Smooth muscle cell of bladder (primary cell): ENCODE results near the gene ANTXR2. TPM values are rescaled to one million over a fixed set of nuclear protein-coding genes. Genes with fewer than 3 reads are reported as not detected.

Experiments
- total RNA-seq: library from RNA; depleted of rRNA; stranded (reverse); fragments of >200 nt; gene quantifications from 2 replicates; pipeline ENCODE4 v1.2.3, GENCODE V29; 2014

ANTXR2 gene
- total RNA-seq, result 89.5 and 183 TPM in 2 replicates

DNA sequence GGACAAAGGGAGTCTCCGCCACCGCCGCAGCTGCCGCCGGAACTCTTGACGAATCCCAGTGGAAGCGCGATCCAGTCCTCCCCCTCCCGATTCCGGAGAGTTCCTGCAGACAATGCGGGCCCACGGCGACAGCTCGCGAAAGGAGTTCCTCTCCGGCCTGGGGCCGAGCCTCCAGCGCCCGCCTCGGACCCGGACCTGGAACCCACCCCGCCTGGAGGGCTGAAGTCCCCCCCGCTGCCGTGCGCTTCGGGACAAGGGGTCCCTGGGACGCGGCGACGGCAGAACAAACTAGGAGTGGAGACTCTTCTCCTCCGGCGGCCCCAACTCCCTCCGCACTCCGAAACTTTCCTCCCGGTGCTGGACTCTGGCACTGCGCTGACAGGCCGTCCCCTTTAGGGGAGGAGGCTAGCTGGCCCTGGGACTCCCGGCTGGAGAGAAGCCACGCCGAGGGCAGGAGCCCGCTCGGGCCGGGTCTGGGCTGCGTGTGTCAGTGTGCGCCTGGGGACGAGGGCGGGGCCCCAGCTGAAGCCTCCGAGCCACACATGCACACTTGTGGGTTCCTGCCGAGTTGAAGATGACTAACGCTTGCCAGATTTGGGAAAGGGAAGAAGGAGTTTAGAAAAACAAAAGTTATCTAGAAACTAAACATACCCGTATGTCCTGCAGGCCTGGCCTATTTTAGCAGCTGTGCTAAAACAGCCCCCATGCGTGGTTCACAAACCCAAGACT, at the start of gene ANTXR2:
ANTXR2 (minus strand) TSS at position 486 of the 729 bp plus-strand sequence. CDS start 669 bp downstream, outside the sequence.

Other genes with a start within 250 kb of the ANTXR2 start
- gene PRDM8, start 124.3 kb upstream of the ANTXR2 start, total RNA-seq, result 2.8 and 2.9 TPM in 2 replicates
- 2.1 and 2.3 TPM in 2 replicates for gene FGF5, start 193.4 kb upstream of the ANTXR2 start, total RNA-seq